HT1080 (cell line): ENCODE measurements around the gene ATXN7L1. TPM values are rescaled to one million over a fixed set of nuclear protein-coding genes. Genes with fewer than 3 reads are reported as not detected.
A peak's percentile ranks its signal among the peaks of the same experiment; 100 is the strongest.
"Not testable (repeated sequence)": the region's sequence is repeated elsewhere in the genome, so short reads cannot be mapped to it uniquely, and the experiment has no call there.

Source experiments
- DNase-seq: peaks from one replicate; pipeline ENCODE4 v3.0.0-alpha.2; 2015; ENCODE audit warnings: low read depth
- total RNA-seq: library from RNA; depleted of rRNA; stranded (reverse); fragments of >200 nt; shearing (Covaris generic); gene quantifications from 2 replicates; pipeline ENCODE4 v1.2.3, GENCODE V29; 2014

ATXN7L1 gene
- total RNA-seq, 1 experiment from 2014 or later = 3.3 TPM

GRCh38 chr7:105710720-105711119 lies 165.7 kb downstream of the ATXN7L1 start:
- DNase-seq = not testable (repeated sequence)

DNA sequence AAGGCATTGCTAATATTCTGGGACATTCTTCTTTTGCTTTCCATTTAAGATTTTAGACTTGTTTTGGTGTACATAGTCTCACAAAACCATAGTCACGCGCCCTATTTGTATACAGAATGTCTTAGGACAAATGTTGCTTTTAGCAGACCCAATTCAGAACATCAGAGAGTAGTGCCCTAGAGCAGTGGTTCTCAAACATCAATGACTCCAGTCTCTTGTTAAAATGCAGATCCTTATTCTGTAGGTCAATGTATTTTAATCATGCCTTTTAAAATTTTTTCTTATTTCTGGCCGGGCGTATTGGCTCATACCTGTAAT lies 167.7 kb downstream of the ATXN7L1 start:
- no peak for DNase-seq

GRCh38 chr7:105707967-105708762 lies 168.2 kb downstream of the ATXN7L1 start:
- no peak for DNase-seq

- DNase-seq = no peak
Observed at GRCh38 chr7:105707381-105707780, 169.0 kb downstream of the ATXN7L1 start.

DNA sequence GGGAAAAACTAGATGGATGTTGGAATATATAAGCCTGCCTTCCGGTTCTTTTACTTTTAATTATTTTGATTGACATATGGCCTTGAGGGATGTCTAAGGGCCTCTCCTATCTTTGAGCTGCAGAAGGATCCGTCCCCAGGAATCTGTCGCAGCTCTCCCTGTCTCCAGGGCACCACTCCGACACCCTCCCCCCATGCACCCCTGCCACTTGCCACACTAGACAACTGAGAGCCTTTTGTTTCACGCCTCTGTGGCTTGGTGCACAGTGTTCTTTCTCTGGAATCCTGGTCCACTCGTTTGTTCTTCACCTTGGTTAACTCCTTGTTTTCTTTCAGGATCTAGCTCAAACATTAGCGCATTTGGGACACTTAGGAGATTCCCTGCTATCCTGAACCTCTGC lies 171.0 kb downstream of the ATXN7L1 start:
- no peak for DNase-seq

GRCh38 chr7:105703207-105703930 lies 173.0 kb downstream of the ATXN7L1 start:
- no peak for DNase-seq

GRCh38 chr7:105699568-105700236 lies 176.7 kb downstream of the ATXN7L1 start:
- DNase-seq = no peak

- no peak for DNase-seq
Observed at GRCh38 chr7:105698531-105698930, 177.9 kb downstream of the ATXN7L1 start.

DNA sequence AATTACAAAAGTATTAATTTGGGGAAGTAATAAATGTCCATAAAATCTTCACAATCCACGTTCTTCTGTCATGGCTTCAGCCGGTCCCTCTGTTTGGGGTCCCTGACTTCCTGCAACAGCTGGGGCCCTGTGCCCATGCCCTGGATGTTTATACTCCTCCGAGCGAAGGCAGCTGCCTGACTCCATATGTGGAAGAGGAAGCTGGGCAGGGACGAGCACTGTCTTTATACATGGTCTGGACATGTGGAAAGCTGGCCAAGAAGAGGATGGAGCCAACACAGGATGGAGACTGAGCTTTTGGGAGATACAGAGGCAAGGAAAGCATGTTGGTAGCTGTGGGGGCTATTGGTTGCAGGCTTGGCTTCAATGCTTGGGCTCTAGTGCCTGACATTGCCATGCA lies 178.6 kb downstream of the ATXN7L1 start:
- no peak for DNase-seq

DNA sequence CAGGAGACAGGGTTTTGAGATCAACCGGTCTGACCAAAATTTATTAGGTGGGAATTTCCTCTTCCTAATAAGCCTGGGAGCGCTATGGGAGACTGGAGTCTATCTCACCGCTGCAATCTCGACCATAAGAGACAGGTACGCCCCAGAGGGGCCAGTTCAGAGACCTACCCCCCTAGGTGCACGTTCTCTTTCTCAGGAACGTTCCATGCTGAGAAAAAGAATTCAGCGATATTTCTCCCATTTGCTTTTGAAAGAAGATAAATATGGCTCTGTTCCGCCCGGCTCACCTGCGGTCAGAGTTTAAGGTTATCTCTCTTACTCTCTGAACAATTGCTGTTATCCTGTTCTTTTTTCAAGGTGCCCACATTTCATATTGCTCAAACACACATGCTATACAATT lies 179.2 kb downstream of the ATXN7L1 start:
- not testable (repeated sequence) for DNase-seq

- no peak for DNase-seq
Observed at GRCh38 chr7:105693576-105693975, 182.8 kb downstream of the ATXN7L1 start.

DNA sequence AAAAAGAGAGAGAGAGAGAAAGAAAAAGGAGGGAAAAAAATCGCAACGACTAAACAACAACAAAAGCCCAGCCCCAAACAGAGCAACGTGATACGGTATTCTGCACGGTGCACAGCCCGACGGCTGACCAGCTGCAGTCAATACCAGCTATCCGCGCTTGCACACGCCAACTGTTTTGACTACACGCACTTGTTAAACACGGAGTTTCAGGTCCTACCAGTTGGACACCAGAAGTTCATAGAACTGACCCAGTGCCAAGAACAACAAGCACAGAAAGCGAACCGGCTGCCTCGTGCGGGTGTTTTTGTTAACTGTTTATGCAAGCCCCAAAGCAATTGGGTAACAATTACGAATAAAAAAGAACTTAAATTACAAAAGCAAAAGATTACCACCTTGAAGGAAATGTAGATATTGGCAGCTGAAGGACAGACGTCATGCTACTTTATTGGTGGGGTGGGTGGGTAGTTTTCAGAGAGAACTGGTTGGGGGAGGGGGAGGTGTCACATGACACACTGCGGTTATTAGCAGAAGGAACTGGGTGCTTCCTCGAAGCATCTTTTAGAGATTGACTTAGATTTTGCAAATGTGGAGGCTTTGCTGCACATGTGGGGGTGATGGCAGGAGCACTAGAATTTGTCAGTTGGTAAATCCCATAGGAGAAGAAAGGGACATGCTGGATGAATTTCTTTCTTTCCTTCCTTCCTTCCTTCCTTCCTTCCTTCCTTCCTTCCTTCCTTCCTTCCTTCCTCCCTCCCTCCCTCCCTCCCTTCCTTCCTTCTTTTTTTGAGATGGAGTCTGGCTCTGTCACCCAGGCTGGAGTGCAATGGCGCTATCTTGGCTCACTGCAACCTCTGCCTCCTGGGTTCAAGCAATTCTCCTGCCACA lies 184.5 kb downstream of the ATXN7L1 start:
- DNase-seq = no peak

GRCh38 chr7:105691082-105691679 lies 185.2 kb downstream of the ATXN7L1 start:
- peak; percentile 20 for DNase-seq

- no peak for DNase-seq
Observed at GRCh38 chr7:105690325-105690945, 186.0 kb downstream of the ATXN7L1 start.

DNA sequence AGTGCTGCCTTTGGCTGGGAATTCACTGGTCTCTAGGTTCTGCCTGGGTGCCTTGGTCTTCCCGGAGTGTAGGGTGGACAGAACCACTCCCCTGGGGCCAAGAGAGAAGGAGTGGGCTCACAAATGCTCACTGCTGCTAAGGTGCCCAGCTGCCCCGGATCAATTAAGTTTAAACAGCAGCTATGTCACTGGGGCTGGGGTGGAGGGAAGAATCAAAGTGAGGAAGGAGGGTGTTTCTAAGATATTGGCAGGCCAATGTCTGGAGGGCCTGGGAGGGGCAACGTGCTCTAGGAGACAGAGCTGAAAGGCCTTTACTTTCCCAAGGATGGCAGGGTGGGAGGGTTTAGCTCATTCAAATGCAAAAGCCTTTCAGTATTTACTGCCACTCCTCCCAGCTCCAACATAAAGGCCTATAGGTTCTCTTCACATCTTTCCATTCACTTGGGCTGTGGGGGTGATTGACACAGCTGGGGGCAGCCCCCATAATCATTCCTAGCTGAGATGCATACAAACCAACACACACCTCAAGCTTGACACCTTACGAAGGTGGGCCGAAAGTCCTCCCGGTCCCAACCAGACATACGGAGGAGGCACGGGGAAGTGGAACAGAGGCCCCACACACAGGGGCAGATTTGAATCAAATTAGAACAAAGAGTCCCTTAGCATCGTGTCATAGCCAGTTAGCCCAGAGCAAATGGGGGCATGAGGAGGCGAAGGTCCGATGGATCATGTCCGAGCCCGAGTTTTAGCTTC lies 187.2 kb downstream of the ATXN7L1 start:
- DNase-seq = no peak

GRCh38 chr7:105688617-105689016 lies 187.8 kb downstream of the ATXN7L1 start:
- DNase-seq = no peak

GRCh38 chr7:105685161-105685560 lies 191.2 kb downstream of the ATXN7L1 start:
- no peak for DNase-seq

DNA sequence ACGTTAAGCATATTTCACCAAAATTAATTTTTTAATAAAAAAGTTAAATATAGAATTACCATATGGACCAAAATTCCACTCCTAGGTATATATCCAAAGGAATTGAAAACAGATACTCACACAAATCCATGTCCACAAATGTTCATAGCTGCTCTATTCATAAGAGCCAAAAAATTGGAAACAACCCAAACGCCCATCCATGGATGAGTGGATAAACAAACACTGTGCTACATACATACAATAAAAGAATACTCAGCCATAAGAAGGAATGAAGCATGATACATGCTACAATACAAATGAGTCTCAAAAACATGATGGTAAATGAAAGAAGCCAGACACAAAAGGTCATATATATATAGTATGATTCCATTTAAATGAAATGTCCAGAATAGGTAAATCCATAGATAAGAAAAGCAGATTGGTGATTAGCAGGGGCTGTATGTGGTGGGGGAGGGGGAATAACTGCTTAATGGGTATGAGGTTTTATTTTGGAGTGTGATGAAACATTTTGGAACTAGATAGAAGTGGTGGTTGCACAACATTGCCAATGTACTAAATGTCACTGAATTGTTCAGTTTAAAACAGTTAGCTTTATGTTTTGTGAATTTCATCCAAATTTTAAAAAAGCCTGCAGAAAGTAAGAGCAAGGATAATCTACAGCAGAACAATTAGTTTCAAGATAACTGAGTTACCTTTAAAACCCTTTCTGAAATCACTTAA lies 193.9 kb downstream of the ATXN7L1 start:
- no peak for DNase-seq
